Non-pigmented ciliary epithelial cell (primary cell): Measurements from ENCODE around the gene GTSE1.
"Not testable (repeated sequence)": the region's sequence is repeated elsewhere in the genome, so short reads cannot be mapped to it uniquely, and the experiment has no call there.

ENCODE experiments used
- DNase-seq: peaks from one replicate; pipeline ENCODE4 v3.0.0-alpha.2; 2010; ENCODE audit warnings: low read depth

GTSE1 gene

DNA sequence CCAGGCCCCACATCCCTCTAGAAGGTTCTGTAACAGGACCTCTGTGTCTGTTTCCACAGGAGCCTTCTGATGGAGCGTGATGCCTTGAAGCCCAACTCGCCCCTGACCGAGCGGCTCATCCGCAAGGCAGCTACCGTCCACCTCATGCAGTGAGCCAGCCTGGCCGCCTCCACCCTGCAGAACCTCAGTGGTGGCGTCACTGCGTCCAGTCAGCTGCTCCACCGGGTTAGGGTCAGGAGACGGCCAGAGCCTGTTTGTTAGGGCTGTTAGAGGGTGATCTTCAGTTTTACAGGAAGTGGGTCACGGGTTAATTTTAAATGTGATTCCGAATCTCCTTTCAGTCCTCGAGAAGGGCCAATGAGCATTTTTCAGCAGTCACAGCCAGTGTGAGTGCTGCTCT lies 3.9 kb upstream of the GTSE1 start:
- no peak for DNase-seq

DNA sequence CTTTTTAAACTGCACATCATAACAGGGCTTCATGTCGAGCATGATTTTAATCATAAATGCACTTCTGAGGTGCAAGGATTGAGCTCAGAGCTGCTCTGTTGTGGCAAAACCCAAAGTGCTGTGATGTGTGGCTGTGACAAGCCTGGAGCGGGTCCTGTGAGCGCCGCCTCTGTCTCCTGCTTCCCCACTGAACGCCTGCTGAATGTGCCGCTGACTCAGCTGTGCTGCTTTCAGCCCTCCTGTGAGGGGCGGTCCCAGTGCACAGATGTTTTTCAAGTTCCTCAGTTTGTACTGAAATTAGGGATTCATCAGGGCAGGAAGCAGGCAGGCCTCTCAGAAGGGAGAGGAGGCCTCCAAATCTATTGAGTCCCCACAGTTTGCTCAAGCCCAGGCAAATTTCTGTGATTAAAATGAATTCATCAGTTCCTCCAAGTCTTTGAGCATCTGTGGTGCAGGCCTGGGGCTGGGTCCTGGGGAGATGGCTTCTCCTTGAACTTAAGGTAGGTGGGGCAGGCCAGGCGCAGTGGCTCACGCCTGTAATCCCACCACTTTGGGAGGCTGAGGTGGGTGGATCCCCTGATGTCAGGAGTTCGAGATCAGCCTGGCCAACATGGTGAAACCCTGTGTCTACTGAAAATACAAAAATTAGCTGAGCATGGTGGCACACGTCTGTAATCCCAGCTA lies 3.0 kb upstream of the GTSE1 start:
- DNase-seq = no peak

DNA sequence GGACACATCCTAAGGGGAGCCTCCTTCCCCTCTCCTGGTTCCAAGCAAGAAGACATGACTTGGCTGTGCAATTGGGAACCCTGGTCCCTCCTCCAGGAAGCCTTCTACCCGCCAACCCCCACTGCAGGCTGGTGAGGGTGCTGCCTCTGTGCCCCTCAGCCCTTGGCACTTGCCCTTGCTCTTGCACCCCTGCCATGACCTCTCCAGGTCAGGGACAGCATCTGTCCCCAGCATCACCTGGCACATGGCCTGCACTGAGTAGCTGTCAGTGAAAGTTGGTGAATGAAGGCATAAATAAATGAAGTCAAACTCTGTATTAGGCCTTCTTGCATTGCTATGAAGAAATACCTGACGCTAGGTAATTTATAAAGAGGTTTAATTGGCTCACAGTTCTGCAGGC lies 1.9 kb upstream of the GTSE1 start:
- no peak for DNase-seq

DNA sequence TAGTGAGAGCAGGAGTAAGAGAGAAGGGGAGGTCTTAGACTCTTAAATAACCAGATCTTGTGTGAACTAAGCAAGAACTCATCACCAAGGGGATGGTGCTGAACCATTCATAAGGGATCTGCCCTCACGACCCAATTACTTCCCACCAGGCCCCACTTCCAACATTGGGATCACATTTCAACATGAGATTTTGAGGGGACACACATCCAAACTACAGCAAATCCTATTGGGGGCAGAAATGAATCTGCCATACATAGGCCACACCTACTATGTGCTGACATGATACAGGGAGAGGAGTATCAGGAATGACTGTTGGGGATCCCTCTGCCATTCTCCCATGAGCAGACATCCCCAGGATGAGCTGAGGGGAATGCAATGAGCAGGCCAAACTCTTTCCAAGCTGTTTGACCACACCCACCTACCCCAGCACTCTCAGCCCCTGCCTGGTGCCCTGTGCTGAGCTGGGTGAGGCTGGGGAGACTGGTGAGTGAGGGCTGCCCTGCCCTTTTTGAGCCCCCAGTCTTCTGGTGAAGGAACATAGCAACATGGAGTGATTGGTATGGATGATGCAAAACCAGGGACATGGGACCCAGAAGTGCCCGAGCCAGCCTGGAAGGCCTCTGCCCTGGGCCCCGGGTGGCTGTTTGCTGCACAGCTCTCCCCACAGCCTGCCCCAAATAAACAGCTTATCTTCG lies 1.2 kb upstream of the GTSE1 start:
- no peak for DNase-seq

DNA sequence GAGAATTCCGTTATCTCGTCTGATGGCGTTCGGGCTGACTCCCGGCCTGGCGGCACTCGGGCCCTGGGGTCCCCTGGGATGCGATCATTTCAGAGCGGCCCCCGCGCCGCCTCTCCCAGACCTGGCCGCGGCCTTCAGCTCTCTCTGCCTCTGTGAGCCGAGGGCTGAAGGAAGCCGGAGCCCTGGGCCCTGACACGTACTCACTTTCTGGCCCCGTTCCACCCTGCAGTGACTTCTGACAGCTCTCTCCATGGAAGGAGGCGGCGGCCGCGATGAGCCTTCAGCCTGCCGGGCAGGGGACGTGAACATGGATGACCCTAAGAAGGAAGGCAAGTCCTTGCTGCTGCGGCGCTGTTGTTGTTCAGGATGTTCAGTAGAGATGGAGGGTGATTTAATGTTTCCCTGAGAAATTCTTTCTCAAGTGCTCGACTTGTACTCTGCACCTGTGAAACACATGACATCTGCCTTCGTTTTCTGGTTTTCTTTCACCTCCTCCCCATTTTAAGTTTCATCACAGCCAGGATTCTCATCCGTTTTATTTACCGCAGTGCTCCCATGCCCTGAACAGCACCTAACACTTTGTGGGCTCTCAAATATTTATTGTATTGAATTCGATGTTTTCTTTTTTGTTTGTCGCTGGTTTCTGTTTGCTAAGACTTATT lies 612 bp downstream of the GTSE1 start:
- DNase-seq = no peak

DNA sequence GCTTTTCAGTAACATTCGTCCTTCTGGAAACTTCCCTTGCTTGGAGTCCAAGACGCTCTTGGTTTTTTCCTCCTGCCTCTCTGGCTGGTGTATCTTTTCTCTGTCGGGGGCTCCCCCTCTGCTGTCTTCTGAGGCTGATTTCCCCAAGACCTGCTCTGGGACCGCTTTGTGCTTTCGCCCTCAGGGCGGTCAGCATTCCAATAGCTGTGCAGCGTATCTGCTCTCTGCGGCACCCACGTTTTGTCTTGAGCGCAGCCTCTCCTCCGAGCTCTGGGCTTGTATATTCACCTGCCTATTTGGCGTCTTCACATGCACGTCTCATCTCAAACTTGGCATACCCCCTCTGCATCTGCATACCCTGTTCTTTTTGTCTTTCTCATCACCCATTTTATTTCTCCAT lies 2.4 kb downstream of the GTSE1 start:
- DNase-seq = no peak

DNA sequence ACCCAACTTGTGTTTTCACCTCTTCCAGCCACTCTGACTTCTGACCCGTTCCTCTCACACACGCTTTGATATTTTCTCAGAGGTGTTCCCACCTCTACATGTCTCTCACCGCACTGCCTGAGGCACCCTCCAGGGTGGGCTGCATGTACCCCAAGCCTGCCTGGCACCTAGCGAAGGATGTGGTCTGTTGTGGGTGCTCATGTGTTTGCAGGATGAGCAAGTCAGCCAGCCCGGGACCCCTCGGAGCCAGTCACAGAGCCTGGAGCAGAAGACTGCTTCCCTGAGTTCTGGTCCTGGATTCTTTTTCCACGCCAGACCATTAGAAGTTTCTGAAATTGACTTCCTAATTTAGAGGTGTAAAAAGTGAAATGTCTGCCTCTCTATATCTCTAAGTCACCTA lies 3.8 kb downstream of the GTSE1 start:
- DNase-seq = no peak

DNA sequence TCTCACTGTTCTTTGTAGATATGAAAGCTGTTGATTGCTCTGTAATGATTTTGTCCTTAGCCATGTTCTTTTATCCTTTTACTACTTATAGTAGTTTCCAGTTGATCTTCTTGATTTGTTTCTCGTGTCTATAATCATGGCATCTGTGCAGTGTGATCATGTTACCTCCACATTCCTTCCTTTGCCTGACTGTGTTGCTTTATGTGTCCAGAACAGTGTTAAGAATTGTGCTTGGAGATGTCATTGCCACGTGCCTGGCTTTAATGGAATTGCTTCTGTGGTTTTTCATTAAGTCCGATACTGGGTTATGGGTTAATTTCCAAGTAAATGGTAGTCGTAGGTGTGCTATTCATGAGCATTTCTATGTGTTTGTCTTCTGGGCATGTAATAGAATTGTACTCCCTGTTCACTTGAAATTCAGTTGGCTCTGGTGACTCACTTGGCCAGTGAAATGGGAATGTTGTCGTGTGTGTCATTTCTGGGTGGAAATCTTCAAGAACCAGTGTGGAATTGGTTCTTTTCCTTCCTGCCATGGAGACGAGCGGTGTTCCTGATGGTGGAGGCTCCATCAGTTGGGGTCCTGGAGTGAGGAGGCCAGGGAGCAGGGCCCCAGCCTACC lies 6.8 kb downstream of the GTSE1 start:
- DNase-seq = no peak

DNA sequence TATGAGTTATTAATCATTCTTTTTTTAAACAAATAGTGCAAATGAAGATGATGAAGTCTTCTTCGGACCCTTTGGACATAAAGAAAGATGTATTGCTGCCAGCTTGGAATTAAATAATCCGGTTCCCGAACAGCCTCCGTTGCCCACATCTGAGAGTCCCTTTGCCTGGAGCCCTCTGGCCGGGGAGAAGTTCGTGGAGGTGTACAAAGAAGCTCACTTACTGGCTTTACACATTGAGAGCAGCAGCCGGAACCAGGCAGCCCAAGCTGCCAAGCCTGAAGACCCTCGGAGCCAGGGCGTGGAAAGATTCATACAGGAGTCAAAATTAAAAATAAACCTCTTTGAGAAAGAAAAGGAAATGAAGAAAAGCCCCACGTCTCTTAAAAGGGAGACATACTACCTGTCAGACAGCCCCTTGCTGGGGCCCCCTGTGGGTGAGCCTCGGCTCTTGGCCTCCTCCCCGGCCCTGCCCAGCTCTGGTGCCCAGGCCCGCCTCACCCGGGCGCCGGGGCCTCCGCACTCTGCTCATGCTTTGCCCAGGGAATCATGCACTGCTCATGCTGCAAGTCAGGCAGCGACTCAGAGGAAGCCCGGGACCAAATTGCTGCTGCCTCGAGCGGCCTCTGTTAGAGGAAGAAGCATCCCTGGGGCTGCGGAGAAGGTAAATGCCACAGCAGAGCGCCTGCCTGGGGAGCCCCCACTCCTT lies 11.8 kb downstream of the GTSE1 start:
- no peak for DNase-seq

DNA sequence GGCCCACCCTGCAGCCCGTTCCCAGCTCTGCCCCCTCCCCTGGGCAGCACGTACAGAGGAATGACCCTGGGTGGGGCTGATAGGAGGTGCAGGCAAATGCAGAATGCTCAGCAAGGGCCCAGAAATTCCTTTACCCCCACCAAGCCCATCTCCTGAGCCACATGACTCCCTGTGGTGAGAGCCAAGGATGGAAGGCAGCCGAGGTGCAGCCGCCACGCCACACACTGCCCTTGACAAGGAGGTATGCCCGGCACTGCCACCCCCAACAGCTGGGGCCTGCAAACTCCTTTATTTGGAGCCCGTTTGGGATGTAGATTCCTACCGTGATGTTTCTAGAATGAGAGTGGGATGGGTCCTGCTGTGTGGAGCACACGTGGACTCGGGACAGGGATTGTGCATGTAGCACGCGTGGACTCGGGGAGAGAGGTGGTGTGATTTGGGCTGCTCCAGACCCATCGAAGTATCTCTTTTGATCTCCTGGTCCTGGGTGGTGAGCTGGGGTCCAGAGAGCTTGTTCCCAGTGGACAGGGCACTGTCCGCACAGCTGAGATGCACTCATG lies 12.9 kb downstream of the GTSE1 start:
- no peak for DNase-seq

DNA sequence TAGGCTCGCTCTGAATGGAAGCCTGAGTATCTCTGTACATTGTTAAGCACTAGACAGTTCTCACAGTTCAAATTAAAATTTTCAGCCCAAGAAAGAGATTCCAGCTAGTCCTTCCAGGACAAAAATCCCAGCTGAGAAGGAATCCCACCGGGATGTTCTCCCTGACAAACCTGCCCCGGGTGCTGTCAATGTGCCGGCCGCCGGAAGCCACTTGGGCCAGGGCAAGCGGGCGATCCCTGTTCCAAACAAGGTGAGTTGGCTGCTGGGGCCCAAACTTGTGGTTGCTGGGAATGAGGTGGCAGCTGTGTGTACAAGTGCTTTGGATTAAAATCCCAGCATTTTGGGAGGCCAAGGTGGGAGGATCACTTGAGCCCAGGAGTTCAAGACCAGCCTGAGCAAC lies 15.4 kb downstream of the GTSE1 start:
- no peak for DNase-seq

DNA sequence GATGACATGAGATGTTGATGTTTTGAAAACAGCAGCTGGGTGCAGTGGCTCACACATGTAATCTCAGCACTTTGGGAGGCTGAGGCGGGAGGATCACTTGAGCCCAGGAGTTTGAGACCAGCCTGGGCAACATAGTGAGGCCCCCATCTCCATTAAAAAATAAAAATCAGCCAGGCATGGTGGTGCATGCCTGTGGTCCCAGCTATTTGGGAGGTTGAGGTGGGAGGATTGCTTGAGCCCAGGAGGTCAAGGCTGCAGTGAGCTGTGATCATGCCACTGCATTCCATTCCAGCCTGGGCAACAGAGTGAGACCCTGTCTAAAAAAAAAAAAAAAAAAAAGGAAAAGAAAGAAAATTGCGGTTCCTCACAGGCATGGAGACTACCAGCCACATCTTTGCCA lies 16.2 kb downstream of the GTSE1 start:
- not testable (repeated sequence) for DNase-seq

DNA sequence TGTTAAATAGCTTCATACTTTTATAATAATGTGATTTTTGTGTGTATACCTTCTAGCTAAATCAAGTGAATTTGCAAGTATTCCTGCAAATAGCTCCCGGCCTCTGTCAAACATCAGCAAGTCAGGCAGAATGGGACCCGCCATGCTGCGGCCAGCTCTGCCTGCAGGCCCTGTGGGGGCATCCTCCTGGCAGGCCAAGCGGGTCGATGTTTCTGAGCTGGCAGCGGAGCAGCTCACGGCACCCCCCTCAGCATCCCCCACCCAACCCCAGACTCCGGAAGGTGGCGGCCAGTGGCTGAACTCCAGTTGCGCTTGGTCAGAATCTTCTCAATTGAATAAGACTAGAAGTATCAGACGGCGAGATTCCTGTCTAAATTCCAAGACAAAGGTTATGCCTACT lies 19.3 kb downstream of the GTSE1 start:
- DNase-seq = no peak

DNA sequence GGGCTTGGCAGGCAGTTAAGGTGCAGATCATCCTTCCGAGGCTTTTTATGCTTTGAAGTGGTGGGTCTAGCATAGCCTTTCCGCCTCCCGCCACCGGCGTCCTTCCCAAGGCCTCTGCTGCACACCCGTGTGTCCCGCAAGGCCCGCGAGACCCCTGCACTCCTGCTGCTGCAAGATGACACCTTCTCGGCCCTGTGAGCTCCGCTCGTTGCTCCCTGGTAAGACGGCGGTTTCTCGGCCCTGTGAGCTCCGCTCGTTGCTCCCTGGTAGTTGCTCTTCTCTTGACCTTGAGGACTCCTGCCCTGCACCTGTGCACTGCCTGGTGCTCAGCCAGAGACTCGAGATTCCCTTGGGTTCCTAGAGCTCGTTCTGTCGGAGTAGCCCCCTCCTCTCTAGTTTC lies 21.0 kb downstream of the GTSE1 start:
- DNase-seq = no peak

DNA sequence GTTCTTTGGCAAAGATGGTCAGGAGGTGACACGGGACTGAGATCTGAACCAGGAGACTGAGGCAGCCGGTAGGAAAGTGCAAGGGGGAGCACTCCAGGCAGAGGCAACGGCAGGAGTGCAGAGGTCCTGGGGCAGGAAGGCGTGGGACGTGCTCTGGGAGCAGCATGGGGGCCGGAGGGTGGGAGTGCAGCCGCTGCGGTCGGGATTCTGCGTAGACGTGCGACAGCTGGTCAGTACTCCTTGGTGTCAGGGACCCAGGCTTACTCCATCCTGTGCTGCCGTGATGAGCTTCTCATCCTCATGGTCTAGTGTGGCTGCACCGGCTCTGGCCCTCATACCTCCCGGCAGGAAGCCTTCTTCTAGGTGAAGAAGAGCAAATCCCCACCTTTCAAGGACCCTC lies 21.9 kb downstream of the GTSE1 start:
- DNase-seq = no peak

DNA sequence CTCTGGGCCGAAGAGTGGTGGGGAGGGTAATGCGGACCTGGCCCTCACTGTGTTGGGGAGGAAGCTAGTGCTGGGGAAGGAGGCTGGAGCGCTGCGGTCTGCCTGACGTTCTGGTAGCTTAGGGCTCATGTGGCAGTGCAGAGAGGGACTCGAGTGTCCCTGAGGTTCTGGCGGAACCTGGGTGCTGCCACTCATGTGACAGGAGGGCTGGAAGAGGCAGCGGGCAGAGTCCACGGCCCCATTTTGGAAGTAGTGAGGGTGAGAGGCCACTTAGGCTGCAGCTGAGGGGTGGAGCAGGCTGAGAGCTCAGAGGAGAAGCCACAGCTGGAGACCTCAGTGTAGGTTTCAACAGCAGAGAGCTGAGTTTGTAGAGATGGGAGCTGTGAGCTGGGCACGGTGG lies 22.6 kb downstream of the GTSE1 start:
- no peak for DNase-seq

DNA sequence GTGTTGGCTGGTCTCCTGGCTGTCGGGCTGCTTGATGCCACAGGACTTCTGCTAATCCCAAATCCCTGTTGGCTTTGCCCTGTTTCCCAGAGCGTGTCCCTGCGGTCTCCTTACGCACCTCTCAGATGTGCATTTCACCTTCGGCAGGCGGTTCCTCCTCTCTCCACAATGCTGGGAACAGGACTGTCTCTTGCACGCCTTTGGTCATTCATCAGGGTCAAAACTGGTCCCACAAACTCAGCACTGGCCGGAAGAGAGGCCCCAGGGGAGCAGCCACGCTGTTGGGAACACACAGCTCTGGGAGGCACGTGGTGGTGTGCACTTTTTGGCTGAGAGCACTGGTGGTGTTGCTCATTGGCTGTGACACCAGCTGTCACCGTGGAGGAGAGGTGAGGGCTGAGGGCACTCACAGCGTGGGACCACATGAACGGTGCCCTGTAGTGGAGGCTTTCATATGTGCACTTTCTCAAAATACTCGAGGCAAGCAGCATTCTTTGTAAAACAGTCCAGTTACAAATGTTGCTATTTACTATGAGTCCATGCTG lies 23.6 kb downstream of the GTSE1 start:
- DNase-seq = no peak

DNA sequence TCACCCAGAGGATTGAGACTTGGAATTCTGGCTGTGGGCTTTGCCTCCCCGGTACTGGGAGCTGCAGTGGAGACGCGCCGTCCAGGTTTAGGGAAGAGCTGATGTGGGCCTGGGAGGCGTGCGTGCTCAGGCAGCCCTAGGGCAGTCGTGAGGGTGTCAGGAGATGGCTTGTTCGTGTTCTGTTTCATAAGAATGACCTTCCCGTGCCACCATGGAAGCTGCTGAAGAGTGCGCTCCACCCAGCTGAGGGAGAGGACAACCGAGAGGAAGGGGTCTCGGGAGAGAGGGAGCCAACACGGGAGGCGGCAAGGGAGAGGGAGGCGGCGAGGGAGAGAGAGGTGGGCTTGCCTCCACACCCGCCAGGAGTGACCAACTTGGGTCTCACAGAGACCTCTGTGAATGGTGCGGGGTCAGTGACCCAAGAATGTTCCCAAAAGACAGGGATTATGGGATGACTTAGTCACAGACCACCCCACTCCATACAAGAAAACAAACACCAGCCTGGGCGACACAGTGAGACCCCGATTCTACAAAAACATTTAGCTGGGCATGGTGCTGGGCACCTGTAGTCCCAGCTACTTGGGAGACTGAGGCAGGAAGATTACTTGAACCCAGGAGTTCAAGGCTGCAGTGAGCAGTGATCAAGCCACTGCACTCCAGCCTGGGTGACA lies 24.2 kb downstream of the GTSE1 start:
- DNase-seq = no peak

DNA sequence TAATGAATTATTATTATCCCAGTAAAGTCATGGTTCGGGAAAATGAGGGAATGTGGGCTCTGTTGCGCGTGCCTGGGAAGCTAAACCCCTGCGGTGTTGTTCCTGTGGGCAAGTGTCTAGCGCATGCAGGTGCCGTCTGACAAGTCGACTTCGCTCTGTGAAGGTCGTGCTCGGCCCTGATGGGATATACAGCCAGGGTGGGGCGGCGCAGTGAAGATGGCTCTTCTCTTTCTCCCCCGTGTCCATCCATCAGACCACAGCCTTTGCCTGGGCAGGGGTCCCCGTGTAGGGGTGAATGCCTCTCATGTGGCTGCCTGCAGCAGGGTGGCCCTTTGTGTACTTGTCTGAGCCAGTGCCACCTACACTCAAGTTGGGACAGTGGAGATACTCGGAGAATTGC lies 26.0 kb downstream of the GTSE1 start:
- DNase-seq = no peak

DNA sequence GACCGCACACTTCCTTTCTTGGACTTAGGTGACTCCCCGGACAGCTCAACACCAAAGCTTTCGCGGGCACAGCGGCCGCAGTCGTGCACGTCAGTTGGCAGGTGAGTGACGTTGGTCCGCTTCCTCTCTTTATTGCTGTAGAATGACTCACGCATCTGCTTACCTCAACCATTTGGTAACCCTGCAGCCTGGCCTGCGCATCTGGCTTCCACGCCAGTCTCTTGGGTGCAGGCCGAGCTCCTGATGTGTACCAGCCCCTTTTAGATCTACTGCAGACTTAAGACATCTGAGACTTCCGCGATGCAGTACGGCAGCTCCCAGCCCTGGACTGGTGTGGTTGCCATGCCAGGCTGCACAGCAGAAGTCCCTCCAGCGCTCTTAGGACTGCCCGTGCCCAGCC lies 26.5 kb downstream of the GTSE1 start:
- DNase-seq = no peak

DNA sequence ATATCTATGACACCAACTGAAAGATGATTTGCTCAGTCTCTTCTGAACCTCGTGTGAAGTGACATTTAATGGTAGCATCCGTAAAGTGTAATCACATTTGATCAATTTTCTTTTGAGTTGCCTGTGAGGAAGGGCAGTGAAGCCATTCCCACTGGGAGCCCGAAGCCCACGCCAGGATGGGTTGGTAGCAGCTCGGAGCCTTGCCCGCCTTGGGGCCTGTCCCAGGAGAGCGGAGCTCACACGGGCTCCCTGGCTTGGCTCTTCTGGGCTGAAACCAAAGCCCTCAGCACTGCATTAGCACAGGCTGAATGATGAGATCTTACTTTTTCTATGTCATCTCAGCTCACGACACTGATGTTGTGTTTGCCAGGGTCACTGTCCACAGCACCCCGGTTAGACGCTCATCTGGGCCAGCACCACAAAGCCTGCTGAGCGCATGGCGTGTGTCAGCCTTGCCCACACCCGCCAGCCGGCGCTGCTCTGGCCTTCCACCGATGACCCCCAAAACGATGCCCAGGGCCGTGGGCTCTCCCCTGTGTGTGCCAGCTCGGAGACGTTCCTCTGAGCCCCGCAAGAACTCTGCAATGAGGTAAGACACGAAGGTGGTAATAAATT lies 29.5 kb downstream of the GTSE1 start:
- no peak for DNase-seq
